Natural killer cell treated with Interleukin-12 subunit alpha and Interleukin-12 subunit beta and Interleukin-15 and Interleukin-18, amount 100 ng/mL, for 72 hours (primary cell): ENCODE data around the gene NXNL1. TPM values are rescaled to one million over a fixed set of nuclear protein-coding genes. Genes with fewer than 3 reads are reported as not detected.
"Not testable (repeated sequence)": the region's sequence is repeated elsewhere in the genome, so short reads cannot be mapped to it uniquely, and the experiment has no call there.

Experiments used
- ATAC-seq, 2 donors: fragments of 150-1000 bp; cut with Tn5 transposase in 1 of 2; sonication (Bioruptor Pico), chemical (Tn5 transposase) in 1 of 2; 2 replicates each; pipeline ENCODE4 v1.10.0; 2021
- DNase-seq: peaks from one replicate; pipeline ENCODE4 v3.0.0; 2022; ENCODE audit warnings: low spot score
- H3K27ac Mint-ChIP-seq, 2 donors: 1 replicate in 1 of 2; 2 replicates in 1 of 2; pipeline ENCODE4 v1.8.0; 2022; ENCODE audit warnings: mixed read lengths in 2 of 2, mild to moderate bottlenecking in 1 of 2, moderate library complexity in 1 of 2
- H3K27me3 Mint-ChIP-seq, 2 donors: 1 replicate in 1 of 2; 2 replicates in 1 of 2; pipeline ENCODE4 v1.8.0; 2022; ENCODE audit warnings: mixed read lengths in 2 of 2
- H3K36me3 Mint-ChIP-seq: one replicate; pipeline ENCODE4 v1.8.0; 2022; ENCODE audit warnings: mixed read lengths
- H3K4me1 Mint-ChIP-seq, 2 donors: 1 replicate in 1 of 2; 2 replicates in 1 of 2; pipeline ENCODE4 v1.8.0; 2022; ENCODE audit warnings: low read depth in 2 of 2, mixed read lengths in 2 of 2, mild to moderate bottlenecking in 1 of 2
- H3K4me3 Mint-ChIP-seq: one replicate; pipeline ENCODE4 v1.8.0; 2022; ENCODE audit warnings: mixed read lengths
- H3K9me3 Mint-ChIP-seq: 2 replicates; pipeline ENCODE4 v1.8.0; 2022; ENCODE audit warnings: mixed read lengths
- total RNA-seq, 2 donors: library from RNA; stranded (reverse); gene quantifications; one replicate each; pipeline ENCODE4 v1.2.3, GENCODE V29; 2022

The NXNL1 gene
- not detected for total RNA-seq

GRCh38 chr19:17460372-17461230, at the start of gene NXNL1:
NXNL1 (minus strand) TSS chr19:17460926; CDS start chr19:17460869, 57 bp downstream.
- no peak for ATAC-seq
- Mint-ChIP-seq H3K27ac (no peak within 1 kb of the TSS), H3K9me3 (no peaks in the 10 kb centered on the region)

DNA sequence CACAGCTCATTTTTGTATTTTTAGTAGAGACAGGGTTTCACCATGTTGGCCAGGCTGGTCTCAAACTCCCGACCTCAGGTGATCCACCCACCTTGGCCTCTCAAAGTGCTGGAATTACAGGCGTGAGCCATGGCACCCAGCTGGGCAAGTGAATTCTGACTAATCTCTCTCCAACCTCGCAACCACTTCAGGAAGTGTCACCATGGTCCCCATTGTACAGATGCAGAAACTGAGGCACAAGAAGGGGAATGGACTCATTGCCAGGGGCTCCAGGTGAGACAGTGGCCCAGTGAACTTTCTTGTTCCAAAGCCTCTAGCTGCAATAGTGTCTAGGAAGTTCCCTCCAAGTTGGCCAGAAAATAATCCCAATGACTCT, 47.8 kb upstream of the NXNL1 start:
- not testable (repeated sequence) for ATAC-seq, H3K9me3 Mint-ChIP-seq, H3K36me3 Mint-ChIP-seq, DNase-seq, H3K4me3 Mint-ChIP-seq, H3K27ac Mint-ChIP-seq, H3K27me3 Mint-ChIP-seq
- peaks cover 18 to 27% of the 10 kb centered on the region in 2 donors for H3K4me1 Mint-ChIP-seq

More at GRCh38 chr19:17460372-17461230, at the start of gene NXNL1:
- DNase-seq = no peak
- H3K4me1 Mint-ChIP-seq = no peaks in the 10 kb centered on the region
- H3K4me3 Mint-ChIP-seq = no peak within 1 kb of the TSS
- peaks cover 8 to 10% of the 10 kb centered on the region in 2 donors for H3K27me3 Mint-ChIP-seq
- no peaks in the 10 kb centered on the region for H3K36me3 Mint-ChIP-seq

- no peak for ATAC-seq
- Mint-ChIP-seq H3K4me1 (peaks cover 18 to 22% of the 10 kb centered on the region in 2 donors), H3K27me3 (no peaks in the 10 kb centered on the region), H3K9me3 (no peaks in the 10 kb centered on the region), H3K27ac (no peak overlapping the region), H3K36me3 (peaks cover 5% of the 10 kb centered on the region), H3K4me3 (no peak overlapping the region)
- no peak for DNase-seq
Measured at GRCh38 chr19:17506745-17507144, 46.0 kb upstream of the NXNL1 start.

DNA sequence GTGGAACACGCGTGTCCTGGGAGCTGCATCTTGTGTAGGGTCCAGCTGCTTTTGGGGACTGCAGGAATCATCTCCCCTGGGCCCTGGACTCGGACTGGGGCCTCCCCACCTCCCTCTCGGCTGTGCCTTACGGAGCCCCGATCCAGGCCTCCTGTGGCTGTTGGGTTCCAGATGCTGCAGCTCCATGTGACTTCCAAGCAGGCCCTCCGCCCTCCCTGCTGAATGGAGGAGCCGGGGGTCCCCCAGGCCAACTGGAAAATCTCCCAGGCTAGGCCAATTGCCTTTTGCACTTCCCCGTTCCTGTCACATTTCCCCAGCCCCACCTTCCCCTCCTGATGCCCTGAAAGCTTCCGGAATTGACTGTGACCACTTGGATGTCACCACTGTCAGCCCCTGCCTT, 44.5 kb upstream of the NXNL1 start:
- DNase-seq = no peak
- no peaks in the 10 kb centered on the region for H3K9me3 Mint-ChIP-seq
- H3K36me3 Mint-ChIP-seq = no peaks in the 10 kb centered on the region
- H3K27ac Mint-ChIP-seq = peak overlapping the region in 1 of 2 donors; percentile 63
- H3K4me3 Mint-ChIP-seq = no peak overlapping the region
- no peaks in the 10 kb centered on the region for H3K27me3 Mint-ChIP-seq
- ATAC-seq = no peak
- H3K4me1 Mint-ChIP-seq = peaks cover 8 to 16% of the 10 kb centered on the region in 2 donors

DNA sequence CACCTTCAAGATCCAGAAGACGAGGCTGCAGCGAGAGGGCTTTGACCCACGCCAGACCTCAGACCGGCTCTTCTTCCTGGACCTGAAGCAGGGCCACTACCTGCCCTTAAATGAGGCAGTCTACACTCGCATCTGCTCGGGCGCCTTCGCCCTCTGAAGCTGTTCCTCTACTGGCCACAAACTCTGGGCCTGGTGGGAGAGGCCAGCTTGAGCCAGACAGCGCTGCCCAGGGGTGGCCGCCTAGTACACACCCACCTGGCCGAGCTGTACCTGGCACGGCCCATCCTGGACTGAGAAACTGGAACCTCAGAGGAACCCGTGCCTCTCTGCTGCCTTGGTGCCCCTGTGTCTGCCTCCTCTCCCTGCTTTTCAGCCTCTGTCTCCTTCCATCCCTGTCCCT, 43.7 kb upstream of the NXNL1 start:
- H3K4me1 Mint-ChIP-seq = peaks cover 10 to 19% of the 10 kb centered on the region in 2 donors
- H3K9me3 Mint-ChIP-seq = no peaks in the 10 kb centered on the region
- peak overlapping the region in 1 of 2 donors; percentile 63 for H3K27ac Mint-ChIP-seq
- DNase-seq = no peak
- H3K4me3 Mint-ChIP-seq = no peak overlapping the region
- H3K27me3 Mint-ChIP-seq = no peaks in the 10 kb centered on the region
- H3K36me3 Mint-ChIP-seq = no peaks in the 10 kb centered on the region
- ATAC-seq = peak in 1 of 2 donors; percentile 44

GRCh38 chr19:17504030-17504429, 43.3 kb upstream of the NXNL1 start:
- Mint-ChIP-seq H3K4me1 (peaks cover 12 to 19% of the 10 kb centered on the region in 2 donors), H3K9me3 (no peaks in the 10 kb centered on the region), H3K36me3 (no peaks in the 10 kb centered on the region), H3K4me3 (no peak overlapping the region), H3K27ac (peak overlapping the region in 1 of 2 donors; percentile 63), H3K27me3 (no peaks in the 10 kb centered on the region)
- DNase-seq = no peak
- ATAC-seq = no peak

GRCh38 chr19:17503240-17503639, 42.5 kb upstream of the NXNL1 start:
- Mint-ChIP-seq H3K36me3 (no peaks in the 10 kb centered on the region), H3K27me3 (no peaks in the 10 kb centered on the region)
- ATAC-seq = no peak

GRCh38 chr19:17500447-17501198, 39.9 kb upstream of the NXNL1 start:
- Mint-ChIP-seq H3K4me1 (peaks cover 15% of the 10 kb centered on the region in 2 donors), H3K36me3 (no peaks in the 10 kb centered on the region), H3K27me3 (no peaks in the 10 kb centered on the region), H3K9me3 (no peaks in the 10 kb centered on the region), H3K4me3 (no peak overlapping the region), H3K27ac (no peak overlapping the region)
- no peak for ATAC-seq
- DNase-seq = no peak

More at GRCh38 chr19:17503240-17503639, 42.5 kb upstream of the NXNL1 start:
- DNase-seq = no peak
- Mint-ChIP-seq H3K4me1 (peaks cover 12 to 16% of the 10 kb centered on the region in 2 donors), H3K9me3 (no peaks in the 10 kb centered on the region), H3K27ac (no peak overlapping the region), H3K4me3 (no peak overlapping the region)

- Mint-ChIP-seq H3K36me3 (no peaks in the 10 kb centered on the region), H3K27ac (peak overlapping the region in 1 of 2 donors; percentile 82), H3K4me3 (no peak overlapping the region), H3K27me3 (no peaks in the 10 kb centered on the region), H3K9me3 (no peaks in the 10 kb centered on the region), H3K4me1 (peaks cover 16% of the 10 kb centered on the region in 2 donors)
- no peak for ATAC-seq
- no peak for DNase-seq
Measured at GRCh38 chr19:17499648-17500446, 39.1 kb upstream of the NXNL1 start.

GRCh38 chr19:17499025-17499424, 38.3 kb upstream of the NXNL1 start:
- H3K36me3 Mint-ChIP-seq, H3K4me3 Mint-ChIP-seq, DNase-seq, H3K27ac Mint-ChIP-seq, ATAC-seq, H3K9me3 Mint-ChIP-seq, H3K27me3 Mint-ChIP-seq: not testable (repeated sequence)
- peaks cover 16% of the 10 kb centered on the region in 2 donors for H3K4me1 Mint-ChIP-seq

- no peak overlapping the region for H3K27ac Mint-ChIP-seq
- no peaks in the 10 kb centered on the region for H3K9me3 Mint-ChIP-seq
- no peaks in the 10 kb centered on the region for H3K27me3 Mint-ChIP-seq
- ATAC-seq (no peak), DNase-seq (no peak)
- peaks cover 12 to 16% of the 10 kb centered on the region in 2 donors for H3K4me1 Mint-ChIP-seq
- H3K36me3 Mint-ChIP-seq = no peaks in the 10 kb centered on the region
- no peak overlapping the region for H3K4me3 Mint-ChIP-seq
Measured at GRCh38 chr19:17497149-17497798, 36.5 kb upstream of the NXNL1 start.

DNA sequence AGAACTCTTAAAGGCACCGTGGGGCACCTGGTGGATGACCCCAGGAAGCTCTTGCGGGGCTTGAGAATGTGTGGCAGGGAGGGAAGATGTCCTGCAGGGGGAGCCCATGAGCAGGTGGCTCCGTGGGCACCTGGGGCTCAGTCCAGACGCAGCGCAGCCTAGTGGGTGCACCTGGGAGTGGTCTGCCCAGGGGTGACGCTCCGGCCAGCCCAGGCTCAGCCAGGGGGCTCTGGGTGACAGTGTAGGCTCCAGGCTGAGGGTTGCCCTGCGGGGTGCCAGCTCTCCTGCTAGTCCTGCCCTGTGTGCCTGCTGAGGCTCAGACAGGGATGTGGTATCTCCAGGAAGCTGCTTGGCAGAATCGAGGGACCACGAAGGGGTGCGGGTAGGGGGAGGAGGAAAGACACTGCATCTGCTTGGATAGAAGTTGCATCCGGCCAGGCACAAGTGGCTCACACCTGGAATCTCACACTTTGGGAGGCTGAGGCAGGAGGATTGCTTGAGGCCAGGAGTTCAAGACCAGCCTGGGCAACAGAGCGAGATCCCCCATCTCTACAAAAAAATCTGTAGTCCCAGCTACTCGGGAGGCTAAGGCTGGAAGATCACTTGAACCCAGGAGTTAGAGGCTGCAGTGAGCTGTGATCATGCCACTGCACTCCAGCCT, 35.7 kb upstream of the NXNL1 start:
- Mint-ChIP-seq H3K36me3 (no peaks in the 10 kb centered on the region), H3K4me3 (no peak overlapping the region), H3K27me3 (no peaks in the 10 kb centered on the region), H3K9me3 (no peaks in the 10 kb centered on the region), H3K27ac (no peak overlapping the region), H3K4me1 (peaks cover 12 to 16% of the 10 kb centered on the region in 2 donors)
- ATAC-seq (peak; percentile 95), DNase-seq (peak; percentile 82)
